Activated naive CD4-positive, alpha-beta T cell (primary cell): Measurements from ENCODE around the gene C19orf18.
A peak's percentile ranks its signal among the peaks of the same experiment; 100 is the strongest.
"Not testable (repeated sequence)": the region's sequence is repeated elsewhere in the genome, so short reads cannot be mapped to it uniquely, and the experiment has no call there.

Experiments used
- DNase-seq, 4 experiments: peaks; one replicate each; lab custom pipeline; 2025; lab: John Stamatoyannopoulos, UW

The C19orf18 gene

GRCh38 chr19:57974434-57974833 lies at the start of gene C19orf18:
Gene C19orf18 (minus strand): TSS chr19:57974534. CDS start chr19:57974432, 102 bp downstream.
- DNase-seq, result no peak

DNA sequence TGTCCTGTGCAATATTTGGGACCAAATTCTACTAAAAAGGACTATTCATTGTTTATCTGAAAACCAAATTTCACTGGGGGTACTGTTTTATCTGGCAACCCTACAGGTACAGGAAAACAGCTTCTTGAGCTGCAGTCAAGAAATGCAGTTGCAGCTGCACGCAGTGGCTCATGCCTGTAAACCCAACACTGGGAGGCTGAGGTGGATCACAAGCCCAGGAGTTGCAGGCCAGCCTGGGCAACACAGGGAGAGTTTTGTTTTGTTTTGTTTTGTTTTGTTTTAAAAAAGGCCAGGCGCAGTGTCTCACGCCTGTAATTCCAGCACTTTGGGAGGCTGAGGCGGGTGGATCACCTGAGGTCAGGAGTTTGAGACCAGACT lies 47.9 kb upstream of the C19orf18 start:
- DNase-seq, result no peak

GRCh38 chr19:58021541-58022282 lies 47.4 kb upstream of the C19orf18 start:
- no peak for DNase-seq

- DNase-seq, result no peak
These were observed 45.8 kb upstream of the C19orf18 start for GRCh38 chr19:58020129-58020528.

DNA sequence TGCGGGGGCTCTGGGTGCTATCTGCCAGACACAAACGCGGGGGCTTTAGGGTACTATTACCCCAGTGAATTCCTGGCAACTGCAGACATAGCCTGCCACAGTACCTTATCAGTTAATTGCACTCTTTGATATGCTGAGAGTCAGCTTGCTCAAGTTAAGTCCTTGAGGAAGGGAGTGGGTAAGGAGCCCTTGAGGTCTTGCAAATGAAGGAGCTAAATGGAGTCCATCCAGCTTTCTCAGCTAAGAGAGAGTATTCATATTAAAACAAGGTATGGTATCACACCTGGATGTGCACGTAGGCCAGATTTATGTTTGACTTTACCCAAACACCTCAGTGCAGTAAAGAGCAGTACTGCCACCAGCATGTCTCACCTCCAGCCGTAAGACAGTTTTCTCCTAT lies 39.8 kb upstream of the C19orf18 start:
- no peak for DNase-seq

GRCh38 chr19:58010507-58010906 lies 36.2 kb upstream of the C19orf18 start:
- DNase-seq, result no peak

GRCh38 chr19:58009666-58010301 lies 35.5 kb upstream of the C19orf18 start:
- DNase-seq, result peak in 1 of 4 experiments; percentile 11

GRCh38 chr19:58009301-58009665 lies 34.9 kb upstream of the C19orf18 start:
- no peak for DNase-seq

GRCh38 chr19:58008877-58009276 lies 34.5 kb upstream of the C19orf18 start:
- DNase-seq, result not testable (repeated sequence)

GRCh38 chr19:58007285-58007684 lies 33.0 kb upstream of the C19orf18 start:
- DNase-seq, result no peak

DNA sequence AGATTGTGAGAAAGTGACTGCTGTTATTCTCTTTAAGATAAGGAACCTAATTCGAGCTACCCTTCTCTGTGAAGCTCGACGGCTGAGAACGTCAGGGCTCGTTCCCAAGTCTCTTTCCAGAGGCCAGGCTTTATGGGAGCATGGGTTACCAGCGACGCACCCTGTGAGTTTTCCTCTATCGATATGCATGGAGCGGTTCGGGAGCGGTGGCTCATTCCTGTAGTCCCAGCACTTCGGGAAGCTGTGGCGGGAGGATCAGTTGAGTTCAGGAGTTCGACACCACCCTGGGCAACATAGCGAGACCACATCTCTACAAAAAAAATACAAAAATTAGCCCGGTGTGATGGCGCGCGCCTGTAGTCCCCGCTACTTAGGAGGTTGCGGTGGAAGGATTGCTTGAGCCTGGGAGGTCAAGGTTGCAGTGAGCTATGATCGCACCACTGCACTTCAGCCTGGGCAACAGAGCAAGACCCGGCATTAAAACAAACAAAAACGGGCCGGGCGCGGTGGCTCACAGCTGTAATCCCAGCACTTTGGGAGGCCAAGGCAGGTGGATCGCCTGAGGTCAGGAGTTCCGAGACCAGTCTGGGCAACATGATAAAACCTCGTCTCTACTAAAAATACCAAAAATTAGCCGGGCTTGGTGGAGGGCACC lies 29.0 kb upstream of the C19orf18 start:
- no peak for DNase-seq

DNA sequence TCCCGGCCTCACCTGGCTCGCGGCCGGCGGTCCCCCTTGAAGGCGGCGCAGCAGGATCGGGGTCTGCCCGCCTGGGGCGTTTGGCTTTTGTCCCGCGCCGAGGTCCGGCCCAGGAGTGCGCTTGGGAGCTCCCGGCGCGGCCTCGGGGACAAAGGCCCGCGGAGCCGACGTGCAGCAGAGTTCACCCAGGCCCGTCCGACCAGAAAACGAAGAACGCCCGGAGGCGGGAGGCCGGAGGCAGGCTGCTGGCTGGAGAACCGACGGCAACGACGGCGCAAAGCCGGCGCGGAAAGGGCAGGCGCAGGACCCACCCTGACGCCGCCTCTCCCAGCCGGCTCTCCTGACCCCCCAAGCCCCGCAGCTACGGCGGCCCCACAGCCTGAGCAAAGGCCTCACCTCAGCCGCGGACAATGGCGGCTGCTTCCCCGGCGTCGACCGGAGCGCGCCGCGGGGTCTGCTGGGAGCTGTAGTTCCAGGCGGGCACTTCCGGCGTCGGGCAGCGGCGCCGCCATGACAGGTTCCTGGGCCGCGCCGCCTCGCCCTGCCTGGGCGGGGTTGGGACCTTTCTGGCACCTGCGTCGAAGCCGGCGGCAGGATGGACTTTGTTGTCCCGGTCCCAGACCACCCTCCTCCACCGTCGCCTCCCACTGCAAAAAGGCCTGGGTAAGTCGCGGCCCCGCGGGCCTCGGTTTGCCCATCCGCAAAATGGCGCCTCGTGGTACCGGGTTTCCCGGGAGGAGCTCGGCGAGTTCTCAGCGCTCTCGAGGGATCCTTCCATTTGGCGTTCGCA lies 28.2 kb upstream of the C19orf18 start, which contains the start of gene ZNF606:
Gene ZNF606 (minus strand): TSS at position 437 of the 790 bp plus-strand sequence. CDS start 1,501 bp downstream, outside the sequence.
- DNase-seq, result peak; percentile 57 to 76 (median 70)

- peak in 1 of 4 experiments; percentile 15 for DNase-seq
These were observed 27.6 kb upstream of the C19orf18 start for GRCh38 chr19:58001895-58002369.

DNA sequence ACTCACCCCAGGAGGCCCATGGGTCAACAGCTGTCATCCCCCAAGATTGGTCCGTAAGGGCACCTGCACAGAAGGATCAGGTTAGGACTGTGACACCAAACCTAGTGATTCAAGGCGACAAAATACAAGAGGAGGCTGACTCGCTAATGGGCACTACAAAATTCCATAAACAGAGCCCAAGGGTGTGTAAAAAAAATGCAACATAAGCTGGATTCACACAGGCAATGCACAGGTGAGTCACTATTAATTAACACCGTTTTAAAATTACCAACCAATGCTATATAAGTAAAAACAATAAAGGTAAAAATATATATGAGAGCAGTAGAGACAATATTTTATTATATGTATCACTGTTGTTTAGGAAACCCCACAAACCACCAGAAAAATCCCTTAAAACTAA lies 26.3 kb upstream of the C19orf18 start:
- no peak for DNase-seq

DNA sequence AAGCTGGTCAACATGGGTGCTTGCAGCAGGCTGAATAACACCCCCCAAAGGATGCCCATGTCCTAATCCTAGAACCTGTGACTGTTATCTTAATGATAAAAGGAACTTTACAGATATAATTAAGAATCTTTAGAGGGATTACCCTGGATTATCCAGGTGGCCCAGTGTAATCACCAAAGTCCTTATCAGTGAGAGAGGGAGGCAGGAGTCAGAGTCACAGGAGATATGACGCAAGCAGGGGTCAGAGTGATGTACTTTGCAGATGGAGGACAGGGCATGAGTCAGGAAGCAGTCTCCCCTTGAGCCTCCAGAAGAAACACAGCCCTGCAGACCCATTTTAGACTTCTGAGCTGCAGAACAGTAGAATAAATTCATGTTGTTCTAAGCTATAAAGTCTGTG lies 18.5 kb upstream of the C19orf18 start:
- no peak for DNase-seq

DNA sequence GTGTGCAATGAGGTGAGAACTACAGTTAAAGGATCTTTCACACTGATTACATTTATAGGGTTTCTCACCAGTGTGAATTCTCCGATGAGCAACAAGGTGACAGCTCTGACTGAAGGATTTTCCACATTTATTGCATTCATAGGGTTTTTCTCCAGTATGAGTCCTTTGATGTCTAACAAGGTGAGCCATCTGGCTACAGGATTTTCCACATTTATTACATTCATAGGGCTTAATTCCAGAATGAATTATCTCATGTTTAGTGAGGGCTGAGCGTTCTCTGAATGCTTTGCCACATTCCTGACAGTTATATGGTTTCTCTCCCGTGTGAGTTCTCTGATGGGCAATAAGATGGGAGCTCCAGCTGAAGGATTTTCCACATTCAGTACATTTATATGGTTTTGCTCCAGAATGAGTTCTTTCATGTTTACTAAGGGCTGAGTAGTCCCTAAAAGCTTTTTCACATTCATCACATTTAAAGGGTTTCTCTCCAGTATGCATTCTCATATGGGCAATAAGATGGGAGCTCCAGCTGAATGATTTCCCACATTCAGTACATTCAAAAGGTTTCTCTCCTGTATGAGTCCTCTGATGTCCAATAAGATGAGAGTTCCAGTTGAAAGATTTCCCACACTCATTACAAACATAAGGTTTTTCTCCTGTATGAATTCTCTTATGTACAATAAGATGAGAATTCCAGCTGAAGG lies 4.4 kb upstream of the C19orf18 start:
- no peak for DNase-seq

DNA sequence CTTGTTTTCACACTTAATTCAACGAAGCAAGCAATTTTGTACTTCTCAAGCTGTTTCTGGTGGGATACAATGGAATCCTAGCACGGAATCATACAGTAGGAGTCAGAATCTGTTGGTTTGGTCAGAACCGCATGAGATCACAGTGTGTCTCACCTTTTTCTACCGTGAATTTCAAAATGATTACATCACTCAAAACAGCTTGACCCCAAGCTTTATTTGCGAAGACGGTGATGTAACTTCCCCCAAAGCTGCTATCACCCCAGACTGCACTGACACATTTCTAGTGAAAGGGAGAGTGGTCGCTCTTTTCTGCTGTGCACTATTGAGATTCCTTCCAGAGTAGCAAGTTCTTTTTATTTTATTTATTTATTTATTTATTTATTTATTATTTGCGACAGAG lies 9.6 kb downstream of the C19orf18 start:
- DNase-seq, result no peak

GRCh38 chr19:57961785-57962184 lies 12.5 kb downstream of the C19orf18 start:
- DNase-seq, result no peak

- no peak for DNase-seq
These were observed 19.3 kb downstream of the C19orf18 start for GRCh38 chr19:57954996-57955395.

- DNase-seq, result no peak
These were observed 24.6 kb downstream of the C19orf18 start for GRCh38 chr19:57949702-57950101.

- no peak for DNase-seq
These were observed 25.0 kb downstream of the C19orf18 start for GRCh38 chr19:57949296-57949695.
